ENCODE results near the gene TRIM3. TPM values are rescaled to one million over a fixed set of nuclear protein-coding genes. Genes with fewer than 3 reads are reported as not detected.

Gene TRIM3
- total and polyA plus RNA-seq, 2 experiments from 2014 or later: 7.9 to 21.1 TPM

GRCh38 chr11:6414874-6415328 lies 58.8 kb downstream of the TRIM3 start (continued):
- TF ChIP-seq CTCF (conservative IDR thresholded peaks at IDR 0.05; ENCODE audit: low read depth in 2 of 2) (no peak), ZNF114 (CRISPR knock-in tag; IDR thresholded peaks at IDR 0.05) (no peak), REST (IDR thresholded peaks at IDR 0.05; ENCODE audit: unreplicated experiment) (no peak), STAT1 (IDR thresholded peaks at IDR 0.05; ENCODE audit: unreplicated experiment) (no peak), ZNF331 (CRISPR knock-in tag; IDR thresholded peaks at IDR 0.05; ENCODE audit: low read depth) (no peak), NANOG (IDR thresholded peaks at IDR 0.05; ENCODE audit: borderline replicate concordance) (no peak)

- H3K4me3 Mint-ChIP-seq: no peak overlapping the region
- no peak overlapping the region for H2AFZ ChIP-seq
- no peak for DNase-seq (ENCODE audit: low spot score)
- H3K4me3 ChIP-seq: no peak overlapping the region
- H3K9me2 ChIP-seq (ENCODE audit: insufficient read depth): no peaks in the 10 kb centered on the region
- 0 out of 2 replicates have a peak, but pooled peaks cover 3% of the 10 kb centered on the region for H3K79me2 ChIP-seq (replicated peaks; ENCODE audit: insufficient read depth)
- H3F3A ChIP-seq (replicated peaks; ENCODE audit: low read depth): no peaks in the 10 kb centered on the region
- peaks cover 7% of the 10 kb centered on the region; the same call in 2 of the 3 replicates for H3K4me1 Mint-ChIP-seq
- H4K20me1 ChIP-seq (replicated peaks; ENCODE audit: insufficient read depth): no peaks in the 10 kb centered on the region
- no peak overlapping the region for H3K27ac Mint-ChIP-seq
- H3K36me3 ChIP-seq (ENCODE audit: insufficient read depth): no peaks in the 10 kb centered on the region
- H3K4me1 ChIP-seq (ENCODE audit: insufficient read depth): peaks cover 7% of the 10 kb centered on the region; the same call in 1 of the 2 replicates
- TF ChIP-seq POLR2AphosphoS5 (IDR thresholded peaks at IDR 0.05; ENCODE audit: low read depth) (no peak), CREB1 (CRISPR knock-in tag; IDR thresholded peaks at IDR 0.05; ENCODE audit: low read depth) (no peak), JUNB (IDR thresholded peaks at IDR 0.05; ENCODE audit: unreplicated experiment) (no peak)
- H3K36me3 Mint-ChIP-seq (ENCODE audit: low read depth): no peaks in the 10 kb centered on the region
- H3K9me3 Mint-ChIP-seq: no peaks in the 10 kb centered on the region
- H3K27ac ChIP-seq (ENCODE audit: low read depth): no peak overlapping the region
- ATAC-seq: no peak
- H3K27me3 ChIP-seq (ENCODE audit: insufficient read depth): 0 out of 2 replicates have a peak, but pooled peaks cover 5% of the 10 kb centered on the region
- H3K4me2 ChIP-seq: no peak overlapping the region
- no peaks in the 10 kb centered on the region for H3K27me3 Mint-ChIP-seq (ENCODE audit: insufficient read depth, low read depth, poor library complexity)
Observed at GRCh38 chr11:6413791-6414201, 59.9 kb downstream of the TRIM3 start.

GRCh38 chr11:6411594-6412031 lies 62.1 kb downstream of the TRIM3 start:
- H3K9me3 Mint-ChIP-seq: no peaks in the 10 kb centered on the region
- Histone ChIP-seq H3K4me3 (no peak overlapping the region), H3K79me2 (replicated peaks; ENCODE audit: insufficient read depth) (no peaks in the 10 kb centered on the region), H4K20me1 (replicated peaks; ENCODE audit: insufficient read depth) (no peaks in the 10 kb centered on the region), H3F3A (replicated peaks; ENCODE audit: low read depth) (no peaks in the 10 kb centered on the region), H3K9me2 (ENCODE audit: insufficient read depth) (no peaks in the 10 kb centered on the region), H3K4me2 (no peak overlapping the region), H2AFZ (no peak overlapping the region), H3K36me3 (ENCODE audit: insufficient read depth) (no peaks in the 10 kb centered on the region), H3K27me3 (ENCODE audit: insufficient read depth) (no peaks in the 10 kb centered on the region), H3K4me1 (ENCODE audit: insufficient read depth) (no peaks in the 10 kb centered on the region), H3K27ac (ENCODE audit: low read depth) (no peak overlapping the region)
- no peak for ATAC-seq
- H3K36me3 Mint-ChIP-seq (ENCODE audit: low read depth): no peaks in the 10 kb centered on the region
- DNase-seq (ENCODE audit: low spot score): no peak
- no peak overlapping the region for H3K4me3 Mint-ChIP-seq
- H3K27me3 Mint-ChIP-seq (ENCODE audit: insufficient read depth, low read depth, poor library complexity): peaks cover 2% of the 10 kb centered on the region
- H3K4me1 Mint-ChIP-seq: peaks cover 7% of the 10 kb centered on the region; the same call in 2 of the 3 replicates
- no peak overlapping the region for H3K27ac Mint-ChIP-seq
- TF ChIP-seq ZNF114 (CRISPR knock-in tag; IDR thresholded peaks at IDR 0.05) (no peak), REST (IDR thresholded peaks at IDR 0.05; ENCODE audit: unreplicated experiment) (no peak), STAT1 (IDR thresholded peaks at IDR 0.05; ENCODE audit: unreplicated experiment) (no peak)
